GM19467 (cell line): Measurements from ENCODE around the gene ASCL5.
"Not testable (repeated sequence)": the region's sequence is repeated elsewhere in the genome, so short reads cannot be mapped to it uniquely, and the experiment has no call there.

Experiments used
- ATAC-seq: cut with Tn5 transposase; IDR thresholded peaks from one replicate; pipeline ENCODE4 v1.9.1; 2021; ENCODE audit warnings: mild to moderate bottlenecking, moderate library complexity; ENCODE audit not compliant: unreplicated experiment

ASCL5 gene

GRCh38 chr1:201126832-201127754, at the start of gene ASCL5:
TSS of gene ASCL5 (minus strand) at chr1:201127184. CDS start at chr1:201115372, 11,812 bp downstream.
- no peak for ATAC-seq

- ATAC-seq, result no peak
Measured at GRCh38 chr1:201175820-201176500, 49.0 kb upstream of the ASCL5 start.

- ATAC-seq, result no peak
Measured at GRCh38 chr1:201173736-201174135, 46.8 kb upstream of the ASCL5 start.

- ATAC-seq, result no peak
Measured at GRCh38 chr1:201172999-201173610, 46.1 kb upstream of the ASCL5 start.

GRCh38 chr1:201172326-201172725, 45.3 kb upstream of the ASCL5 start:
- ATAC-seq, result no peak

- ATAC-seq, result peak; percentile 34
Measured at GRCh38 chr1:201171063-201172036, 44.4 kb upstream of the ASCL5 start.

GRCh38 chr1:201170533-201171062, 43.6 kb upstream of the ASCL5 start:
- ATAC-seq, result peak; percentile 96

- no peak for ATAC-seq
Measured at GRCh38 chr1:201169971-201170532, 43.1 kb upstream of the ASCL5 start.

- ATAC-seq, result no peak
Measured at GRCh38 chr1:201169203-201169602, 42.2 kb upstream of the ASCL5 start.

GRCh38 chr1:201167041-201167991, 40.3 kb upstream of the ASCL5 start:
- ATAC-seq, result no peak

GRCh38 chr1:201164645-201165044, 37.7 kb upstream of the ASCL5 start:
- ATAC-seq, result no peak

GRCh38 chr1:201163707-201164106, 36.7 kb upstream of the ASCL5 start:
- no peak for ATAC-seq

GRCh38 chr1:201163036-201163435, 36.1 kb upstream of the ASCL5 start:
- ATAC-seq, result not testable (repeated sequence)

- ATAC-seq, result no peak
Measured at GRCh38 chr1:201157949-201158348, 31.0 kb upstream of the ASCL5 start.

GRCh38 chr1:201156819-201157218, 29.8 kb upstream of the ASCL5 start:
- no peak for ATAC-seq

GRCh38 chr1:201156346-201156745, 29.4 kb upstream of the ASCL5 start:
- ATAC-seq, result no peak

GRCh38 chr1:201155354-201155753, 28.4 kb upstream of the ASCL5 start:
- ATAC-seq, result no peak

- ATAC-seq, result peak; percentile 97
Measured at GRCh38 chr1:201154389-201155165, 27.6 kb upstream of the ASCL5 start, which contains the start of gene TMEM9. TSS of gene TMEM9 (minus strand) at chr1:201154474. CDS start at chr1:201153923, 551 bp downstream.
